AG04450 (cell line): Measurements from ENCODE around the gene FHAD1. TPM values are rescaled to one million over a fixed set of nuclear protein-coding genes. Genes with fewer than 3 reads are reported as not detected.

ENCODE experiments used
- CTCF ChIA-PET: fragments of 300-600, 350-600 bp; formaldehyde crosslinking; extraction: SDS; loops from one replicate; lab custom pipeline; 2022; ENCODE audit warnings: antibody characterized with exemption, inconsistent platforms; lab: Charles Lee
- POLR2A ChIA-PET: fragments of 350-600 bp; formaldehyde crosslinking; extraction: SDS; loops from one replicate; lab custom pipeline; 2021; ENCODE audit warnings: antibody characterized with exemption, inconsistent platforms; lab: Yijun Ruan, JAX
- DNase-seq: peaks from one replicate; pipeline ENCODE4 v3.0.0-alpha.2; 2011; ENCODE audit warnings: low read depth, low spot score
- H3K27ac ChIP-seq: one replicate; pipeline ENCODE4 v1.5.1; 2012; ENCODE audit warnings: low read depth, low read length, control low read depth
- H3K27me3 ChIP-seq: one replicate; pipeline ENCODE4 v1.6.0; 2012; ENCODE audit warnings: low read length; ENCODE audit not compliant: control insufficient read depth, insufficient read depth
- H3K4me3 ChIP-seq: 2 replicates; pipeline ENCODE4 v1.5.1; 2011; ENCODE audit warnings: mild to moderate bottlenecking, low read depth, low read length, control low read depth
- H3K9me3 ChIP-seq: 2 replicates; pipeline ENCODE4 v1.5.1; 2012; ENCODE audit warnings: low read length; ENCODE audit not compliant: control insufficient read depth, insufficient read depth
- polyA plus RNA-seq: library from polyadenylated mRNA; depleted of rRNA; stranded (reverse); fragments of >200 nt; gene quantifications from 2 replicates; pipeline ENCODE4 v1.2.3, GENCODE V29; 2011
- TF ChIP-seq, protein P1 (sequence below): IDR thresholded peaks from 2 replicates; pipeline ENCODE4 v1.5.1; 2011; ENCODE audit warnings: low read depth, low read length, control low read depth, inconsistent platforms

Gene FHAD1
- polyA plus RNA-seq, 1 experiment, result 0.36 TPM

DNA sequence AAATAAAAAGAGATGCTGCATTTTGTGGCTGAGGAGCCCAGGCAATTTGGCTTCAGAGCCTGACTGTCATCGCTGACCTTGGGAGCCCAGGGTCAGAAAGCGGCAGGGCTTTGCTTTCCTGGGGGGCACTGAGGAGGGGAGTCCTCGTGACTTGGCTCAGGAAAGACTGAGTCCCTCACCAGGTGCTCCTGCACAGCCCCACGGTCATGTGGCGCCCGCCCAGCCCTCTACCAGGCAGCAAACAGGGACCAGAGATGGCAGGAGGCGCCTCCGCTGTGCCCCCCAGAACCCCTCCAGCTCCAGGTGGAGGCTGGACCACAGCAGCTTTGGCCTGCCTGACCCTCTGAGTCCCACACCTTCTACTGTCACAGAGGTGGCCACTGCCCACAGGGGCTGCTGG, 175.8 kb downstream of the FHAD1 start:
- CTCF ChIA-PET, result interaction anchor here (1.5 kb wide), 1 partner anchor 118 kb away, joined by 4 read pairs; no protein-coding TSS in a partner anchor
- TF ChIP-seq, protein P1, sequence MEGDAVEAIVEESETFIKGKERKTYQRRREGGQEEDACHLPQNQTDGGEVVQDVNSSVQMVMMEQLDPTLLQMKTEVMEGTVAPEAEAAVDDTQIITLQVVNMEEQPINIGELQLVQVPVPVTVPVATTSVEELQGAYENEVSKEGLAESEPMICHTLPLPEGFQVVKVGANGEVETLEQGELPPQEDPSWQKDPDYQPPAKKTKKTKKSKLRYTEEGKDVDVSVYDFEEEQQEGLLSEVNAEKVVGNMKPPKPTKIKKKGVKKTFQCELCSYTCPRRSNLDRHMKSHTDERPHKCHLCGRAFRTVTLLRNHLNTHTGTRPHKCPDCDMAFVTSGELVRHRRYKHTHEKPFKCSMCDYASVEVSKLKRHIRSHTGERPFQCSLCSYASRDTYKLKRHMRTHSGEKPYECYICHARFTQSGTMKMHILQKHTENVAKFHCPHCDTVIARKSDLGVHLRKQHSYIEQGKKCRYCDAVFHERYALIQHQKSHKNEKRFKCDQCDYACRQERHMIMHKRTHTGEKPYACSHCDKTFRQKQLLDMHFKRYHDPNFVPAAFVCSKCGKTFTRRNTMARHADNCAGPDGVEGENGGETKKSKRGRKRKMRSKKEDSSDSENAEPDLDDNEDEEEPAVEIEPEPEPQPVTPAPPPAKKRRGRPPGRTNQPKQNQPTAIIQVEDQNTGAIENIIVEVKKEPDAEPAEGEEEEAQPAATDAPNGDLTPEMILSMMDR, result no peak
- H3K27me3 ChIP-seq, result no peaks in the 10 kb centered on the region
- no peak overlapping the region for H3K27ac ChIP-seq
- H3K4me3 ChIP-seq, result no peak overlapping the region
- no peak for DNase-seq
- POLR2A ChIA-PET, result no interaction called here
- no peaks in the 10 kb centered on the region; the same call in 1 of the 2 replicates for H3K9me3 ChIP-seq

DNA sequence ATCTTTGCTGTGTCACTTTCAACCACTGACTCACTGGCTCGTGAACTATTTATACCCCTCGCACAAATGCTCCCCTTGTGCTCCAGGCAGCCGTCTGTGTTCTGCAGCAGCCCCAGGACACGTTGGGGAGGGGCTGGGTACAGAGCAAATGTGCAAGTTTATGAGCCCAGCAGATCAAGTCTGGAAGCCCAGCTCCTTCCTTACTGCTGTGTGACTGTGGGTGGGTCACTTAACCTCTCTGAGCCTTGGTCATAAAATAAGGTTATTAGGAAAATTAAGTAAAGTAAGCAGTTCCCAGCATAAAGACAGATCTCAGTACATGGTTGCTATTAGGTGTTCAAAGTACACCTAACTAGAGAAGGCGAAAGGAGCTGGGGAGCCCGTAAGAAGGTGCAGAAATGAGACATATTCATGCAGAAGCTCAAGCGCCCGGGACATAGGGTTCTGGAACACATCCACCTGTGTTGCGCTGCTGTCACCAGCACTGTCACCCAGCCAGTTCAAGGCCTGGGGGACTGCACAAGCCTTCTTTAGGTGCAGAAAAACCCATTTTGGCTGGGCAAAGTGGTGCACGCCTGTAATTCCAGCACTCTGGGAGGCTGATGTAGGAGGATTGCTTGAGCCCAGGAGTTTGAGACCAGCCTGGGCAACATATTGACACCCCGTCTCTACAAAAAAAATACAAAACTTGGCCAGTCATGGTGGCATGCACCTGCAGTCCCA, 176.5 kb downstream of the FHAD1 start:
- H3K27ac ChIP-seq, result no peak overlapping the region
- POLR2A ChIA-PET, result no interaction called here

DNA sequence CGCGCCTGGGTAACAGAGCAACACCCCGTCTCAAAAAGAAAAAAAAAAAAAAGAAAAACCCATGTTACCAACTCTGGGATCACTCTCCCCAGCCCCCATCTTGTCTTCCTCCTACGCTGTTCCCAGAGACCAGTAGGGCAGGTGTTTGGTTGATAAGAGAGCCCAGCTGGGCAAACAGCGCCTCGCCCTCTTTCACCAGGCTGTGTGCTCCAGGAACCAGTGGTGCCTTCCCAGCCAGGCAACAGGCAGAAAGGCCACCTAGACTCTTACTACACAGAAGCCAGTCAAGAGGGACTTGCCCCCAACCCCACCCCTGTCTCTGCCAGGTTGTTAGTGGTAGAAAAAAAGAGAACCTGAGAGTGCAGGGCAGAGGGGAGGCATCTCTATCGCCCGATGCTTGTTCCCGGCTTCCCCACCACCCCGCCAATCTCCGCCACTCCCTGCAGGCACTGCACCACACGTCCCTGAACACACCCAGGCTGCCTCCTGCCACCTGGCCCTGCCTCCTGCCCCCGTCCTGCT, 177.2 kb downstream of the FHAD1 start:
- POLR2A ChIA-PET, result no interaction called here
- DNase-seq, result no peak

More for the DNA sequence above, 176.5 kb downstream of the FHAD1 start:
- no peak for DNase-seq
- TF ChIP-seq, protein P1, result no peak
- Histone ChIP-seq H3K9me3 (no peaks in the 10 kb centered on the region; the same call in 1 of the 2 replicates), H3K4me3 (no peak overlapping the region), H3K27me3 (no peaks in the 10 kb centered on the region)
- CTCF ChIA-PET, result interaction anchor here (1.5 kb wide), 1 partner anchor 119 kb away, joined by 4 read pairs; no protein-coding TSS in a partner anchor

GRCh38 chr1:15424981-15425380, 178.0 kb downstream of the FHAD1 start:
- no peaks in the 10 kb centered on the region; the same call in 1 of the 2 replicates for H3K9me3 ChIP-seq
- POLR2A ChIA-PET, result interaction anchor here (0.6 kb wide), 1 partner anchor 100 kb away, joined by 3 read pairs; no protein-coding TSS in a partner anchor
- no peak for DNase-seq
- no peak overlapping the region for H3K27ac ChIP-seq
- no peak overlapping the region for H3K4me3 ChIP-seq
- CTCF ChIA-PET, result interaction anchor here (1.7 kb wide), 1 partner anchor 101 kb away, joined by 9 read pairs; no protein-coding TSS in a partner anchor
- TF ChIP-seq, protein P1, result no peak
- H3K27me3 ChIP-seq, result no peaks in the 10 kb centered on the region

More for the DNA sequence above, 177.2 kb downstream of the FHAD1 start:
- Histone ChIP-seq H3K9me3 (no peaks in the 10 kb centered on the region; the same call in 1 of the 2 replicates), H3K27ac (no peak overlapping the region), H3K27me3 (no peaks in the 10 kb centered on the region), H3K4me3 (no peak overlapping the region)
- TF ChIP-seq, protein P1, result no peak
- CTCF ChIA-PET, result interaction anchor here (1.5 to 1.7 kb wide), 2 partner anchors 101 to 120 kb away, joined by 4 to 9 read pairs; no protein-coding TSS in a partner anchor

DNA sequence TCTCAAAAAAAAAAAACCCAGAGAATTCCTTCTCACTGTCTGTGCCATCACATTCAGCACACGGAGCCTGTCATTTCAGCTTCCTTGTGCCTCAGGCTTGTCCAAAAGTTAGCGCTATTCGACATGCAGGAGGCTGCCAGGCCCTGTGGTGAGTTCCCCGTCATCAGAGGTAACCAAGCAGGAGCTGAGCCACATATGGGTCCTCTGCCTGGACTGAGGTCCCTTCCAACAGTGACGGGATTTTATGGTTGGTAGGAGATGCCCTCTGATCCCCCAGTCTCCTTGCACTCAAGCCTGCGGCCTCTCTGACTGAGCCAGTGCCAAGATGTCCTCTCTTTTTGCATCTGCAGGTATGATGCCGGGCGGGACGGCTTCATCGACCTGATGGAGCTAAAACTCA, 178.5 kb downstream of the FHAD1 start:
- CTCF ChIA-PET, result interaction anchor here (1.7 kb wide), 1 partner anchor 102 kb away, joined by 9 read pairs; no protein-coding TSS in a partner anchor
- POLR2A ChIA-PET, result no interaction called here
- no peak overlapping the region for H3K27ac ChIP-seq

More for the DNA sequence above, 178.5 kb downstream of the FHAD1 start:
- TF ChIP-seq, protein P1, result no peak
- Histone ChIP-seq H3K9me3 (no peaks in the 10 kb centered on the region; the same call in 1 of the 2 replicates), H3K27me3 (no peaks in the 10 kb centered on the region), H3K4me3 (no peak overlapping the region)
- no peak for DNase-seq
